Dendritic cell treated with granulocyte-macrophage colony-stimulating factor and Interleukin-4, amounts not matched to agents 40 ng/mL and 50 ng/mL, for 4 days (primary cell): ENCODE data around the gene AXIN1.

Source experiments
- H3K27ac Mint-ChIP-seq: one replicate; pipeline ENCODE4 v1.8.0; 2022; ENCODE audit warnings: mild to moderate bottlenecking, mixed read lengths
- H3K27me3 Mint-ChIP-seq: one replicate; pipeline ENCODE4 v1.8.0; 2022; ENCODE audit warnings: mild to moderate bottlenecking, mixed read lengths
- H3K36me3 Mint-ChIP-seq: one replicate; pipeline ENCODE4 v1.8.0; 2022; ENCODE audit warnings: low read depth, mixed read lengths
- H3K4me1 Mint-ChIP-seq: one replicate; pipeline ENCODE4 v1.8.0; 2022; ENCODE audit warnings: low read depth, mixed read lengths
- H3K4me3 Mint-ChIP-seq: one replicate; pipeline ENCODE4 v1.8.0; 2022; ENCODE audit warnings: mild to moderate bottlenecking, moderate library complexity, mixed read lengths
- H3K9me3 Mint-ChIP-seq: one replicate; pipeline ENCODE4 v1.8.0; 2022; ENCODE audit warnings: mixed read lengths
- intact Hi-C: fragments of 100-400 bp; cut with micrococcal nuclease; formaldehyde crosslinking; loops from one replicate; pipeline ENCODE4 v1.15.0; 2022

Gene AXIN1

GRCh38 chr16:307691-308312, 44.7 kb downstream of the AXIN1 start:
- Mint-ChIP-seq H3K4me3 (no peak overlapping the region), H3K36me3 (peaks cover 98% of the 10 kb centered on the region), H3K27me3 (no peaks in the 10 kb centered on the region), H3K27ac (no peak overlapping the region), H3K4me1 (peaks cover 27% of the 10 kb centered on the region), H3K9me3 (no peaks in the 10 kb centered on the region)
- intact Hi-C loops, result no loop called here

- H3K27me3 Mint-ChIP-seq, result no peaks in the 10 kb centered on the region
- no peak overlapping the region for H3K4me3 Mint-ChIP-seq
- H3K9me3 Mint-ChIP-seq, result no peaks in the 10 kb centered on the region
- H3K4me1 Mint-ChIP-seq, result peaks cover 27% of the 10 kb centered on the region
- intact Hi-C loops, result no loop called here
- no peak overlapping the region for H3K27ac Mint-ChIP-seq
- H3K36me3 Mint-ChIP-seq, result peaks cover 98% of the 10 kb centered on the region
These were observed 45.6 kb downstream of the AXIN1 start for GRCh38 chr16:306911-307370.

DNA sequence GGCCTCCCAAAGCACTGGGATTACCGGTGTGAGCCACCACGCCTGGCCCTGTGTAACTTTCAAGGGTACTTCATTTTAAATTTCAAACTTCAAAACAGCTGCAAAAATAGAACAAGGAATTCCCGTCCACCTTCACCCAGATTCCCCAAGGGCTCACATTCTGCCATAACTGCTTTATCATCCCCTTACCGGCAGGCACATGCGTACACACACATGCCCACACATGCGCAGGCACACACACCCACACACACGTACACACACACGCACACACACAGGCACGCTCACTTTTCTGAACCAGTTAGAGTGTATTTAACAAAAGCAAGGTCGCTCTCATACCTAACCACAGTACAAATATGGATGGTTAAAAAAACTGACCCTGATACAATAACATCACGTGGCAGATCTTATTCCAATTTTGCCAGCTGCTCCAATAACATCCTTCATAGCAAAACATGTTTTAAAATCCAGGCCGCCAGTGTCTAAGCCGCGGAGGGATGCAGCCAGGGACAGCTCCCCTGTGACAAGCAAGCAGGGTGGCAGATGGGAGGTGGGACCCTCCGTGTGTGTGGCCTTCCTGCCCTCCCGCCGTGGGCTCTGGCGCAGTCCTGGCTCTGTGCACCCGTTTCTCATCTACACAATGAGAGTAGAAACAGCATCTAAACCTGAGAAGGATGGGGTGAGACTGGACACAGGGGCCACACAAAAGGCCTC, 46.5 kb downstream of the AXIN1 start:
- H3K4me3 Mint-ChIP-seq, result no peak overlapping the region
- peaks cover 27% of the 10 kb centered on the region for H3K4me1 Mint-ChIP-seq
- no peaks in the 10 kb centered on the region for H3K27me3 Mint-ChIP-seq
- no peaks in the 10 kb centered on the region for H3K9me3 Mint-ChIP-seq
- peaks cover 96% of the 10 kb centered on the region for H3K36me3 Mint-ChIP-seq
- intact Hi-C loops, result no loop called here
- peak overlapping the region; percentile 15 for H3K27ac Mint-ChIP-seq

DNA sequence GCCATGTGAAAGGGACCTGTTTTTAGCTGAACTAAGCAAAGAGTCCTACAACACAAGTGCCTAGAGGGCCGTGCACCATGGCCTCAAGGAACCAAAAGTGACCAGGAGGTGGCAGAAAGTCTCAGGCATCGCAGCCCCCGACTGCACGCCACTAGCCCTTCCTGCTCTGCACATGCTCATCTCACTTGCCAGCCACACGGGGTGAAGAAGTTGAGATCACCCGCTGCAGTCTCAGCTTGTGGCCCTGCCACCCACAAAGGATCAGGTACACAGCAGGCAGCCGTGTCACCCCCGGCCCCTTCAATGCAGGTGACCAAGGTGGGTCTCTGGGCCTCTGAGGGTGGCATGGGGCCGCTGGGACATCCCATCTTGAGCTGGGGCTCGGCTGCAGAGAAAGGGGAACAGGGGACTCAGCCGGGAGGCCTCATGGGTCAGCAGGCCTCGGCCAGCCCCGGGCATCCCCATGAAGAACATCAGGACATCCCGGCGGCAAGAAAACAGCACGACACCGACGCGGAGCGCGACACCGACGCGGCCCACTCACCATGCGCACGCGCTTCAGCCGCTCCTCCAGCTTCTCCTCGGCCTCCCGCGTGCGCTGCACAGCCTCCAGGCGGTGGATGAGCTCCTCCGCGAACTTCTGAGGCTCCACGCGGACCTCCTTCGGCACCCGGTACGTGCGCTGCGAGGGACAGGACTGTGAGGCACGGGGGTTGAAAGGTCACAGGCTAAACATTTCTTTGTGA, 48.6 kb downstream of the AXIN1 start:
- peaks cover 27% of the 10 kb centered on the region for H3K4me1 Mint-ChIP-seq
- H3K36me3 Mint-ChIP-seq, result peaks cover 91% of the 10 kb centered on the region
- no peak overlapping the region for H3K4me3 Mint-ChIP-seq
- intact Hi-C loops, result no loop called here
- no peaks in the 10 kb centered on the region for H3K27me3 Mint-ChIP-seq
- H3K27ac Mint-ChIP-seq, result no peak overlapping the region
- no peaks in the 10 kb centered on the region for H3K9me3 Mint-ChIP-seq

DNA sequence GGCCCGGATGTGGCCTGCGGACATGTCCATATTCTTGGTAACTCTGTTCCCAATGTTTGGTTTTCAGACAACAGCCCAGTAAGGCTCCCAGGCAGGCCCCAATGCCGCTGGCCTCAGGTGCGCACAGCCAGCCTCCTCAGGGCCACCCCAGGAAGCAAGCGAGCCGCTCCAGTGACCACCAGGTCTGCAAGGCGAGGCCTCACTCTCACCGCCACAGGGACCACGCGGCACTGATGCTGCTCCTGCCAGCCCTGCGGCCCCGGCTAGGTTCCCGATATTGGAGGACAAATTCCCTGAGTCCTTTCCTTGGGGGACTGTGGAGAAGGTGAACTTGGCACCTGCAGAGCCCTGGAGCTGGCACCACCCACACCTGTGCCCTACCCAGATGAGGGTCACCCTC, 50.6 kb downstream of the AXIN1 start:
- H3K4me3 Mint-ChIP-seq, result no peak overlapping the region
- peaks cover 89% of the 10 kb centered on the region for H3K36me3 Mint-ChIP-seq
- no peaks in the 10 kb centered on the region for H3K9me3 Mint-ChIP-seq
- intact Hi-C loops, result no loop called here
- H3K4me1 Mint-ChIP-seq, result peaks cover 15% of the 10 kb centered on the region
- no peak overlapping the region for H3K27ac Mint-ChIP-seq
- no peaks in the 10 kb centered on the region for H3K27me3 Mint-ChIP-seq

GRCh38 chr16:301235-301634, 51.3 kb downstream of the AXIN1 start:
- Mint-ChIP-seq H3K36me3 (peaks cover 89% of the 10 kb centered on the region), H3K4me3 (no peak overlapping the region), H3K27ac (no peak overlapping the region), H3K4me1 (peaks cover 9% of the 10 kb centered on the region), H3K27me3 (no peaks in the 10 kb centered on the region), H3K9me3 (no peaks in the 10 kb centered on the region)
- intact Hi-C loops, result no loop called here

DNA sequence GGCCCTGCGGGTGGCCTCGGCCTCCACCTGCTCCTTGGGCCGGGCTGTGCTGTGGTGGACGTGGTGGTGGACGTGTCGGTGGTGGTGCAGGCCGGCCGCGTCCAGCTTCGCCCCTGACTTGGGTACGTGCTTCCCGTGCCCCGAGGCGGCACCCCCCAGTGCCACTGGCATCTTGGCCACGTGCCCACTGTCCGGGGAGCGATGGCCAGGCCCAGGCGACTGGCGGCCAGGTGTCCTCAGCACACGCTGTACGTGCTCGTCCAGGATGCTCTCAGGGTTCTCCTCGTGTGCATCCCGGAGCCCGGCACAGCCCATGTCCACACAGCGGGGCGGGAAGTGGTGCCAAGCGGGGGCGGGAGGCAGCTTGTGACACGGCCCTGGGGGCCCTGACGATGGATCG, 54.7 kb downstream of the AXIN1 start:
- H3K27me3 Mint-ChIP-seq, result no peaks in the 10 kb centered on the region
- no peak overlapping the region for H3K27ac Mint-ChIP-seq
- peaks cover 79% of the 10 kb centered on the region for H3K36me3 Mint-ChIP-seq
- H3K4me1 Mint-ChIP-seq, result no peaks in the 10 kb centered on the region
- intact Hi-C loops, result no loop called here
- H3K4me3 Mint-ChIP-seq, result no peak overlapping the region
- no peaks in the 10 kb centered on the region for H3K9me3 Mint-ChIP-seq

- Mint-ChIP-seq H3K9me3 (no peaks in the 10 kb centered on the region), H3K4me3 (no peak overlapping the region), H3K27me3 (no peaks in the 10 kb centered on the region), H3K36me3 (peaks cover 79% of the 10 kb centered on the region), H3K27ac (no peak overlapping the region), H3K4me1 (no peaks in the 10 kb centered on the region)
- intact Hi-C loops, result no loop called here
These were observed 55.6 kb downstream of the AXIN1 start for GRCh38 chr16:296806-297510.

DNA sequence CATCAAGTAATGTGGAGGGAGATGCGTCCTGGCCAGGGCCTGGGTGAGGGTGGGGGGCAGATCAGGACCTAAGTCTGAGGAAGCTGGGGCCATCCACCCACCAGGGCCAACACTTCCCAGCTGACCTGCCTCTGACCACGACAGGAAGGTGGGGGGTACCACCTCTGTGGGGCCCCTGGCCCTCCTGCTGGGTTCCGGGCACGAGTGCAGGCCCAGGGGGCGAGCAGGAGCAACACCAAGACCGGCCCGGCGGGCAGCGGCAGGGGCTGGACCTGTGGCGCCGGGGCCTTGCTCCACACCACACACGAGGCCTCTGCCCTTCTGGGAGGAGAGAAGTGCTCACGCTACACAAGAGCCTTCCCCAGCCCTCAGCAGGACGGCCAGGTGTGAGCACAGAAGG, 56.2 kb downstream of the AXIN1 start:
- no peaks in the 10 kb centered on the region for H3K9me3 Mint-ChIP-seq
- peaks cover 79% of the 10 kb centered on the region for H3K36me3 Mint-ChIP-seq
- no peaks in the 10 kb centered on the region for H3K4me1 Mint-ChIP-seq
- no peak overlapping the region for H3K4me3 Mint-ChIP-seq
- intact Hi-C loops, result no loop called here
- H3K27ac Mint-ChIP-seq, result no peak overlapping the region
- H3K27me3 Mint-ChIP-seq, result no peaks in the 10 kb centered on the region

DNA sequence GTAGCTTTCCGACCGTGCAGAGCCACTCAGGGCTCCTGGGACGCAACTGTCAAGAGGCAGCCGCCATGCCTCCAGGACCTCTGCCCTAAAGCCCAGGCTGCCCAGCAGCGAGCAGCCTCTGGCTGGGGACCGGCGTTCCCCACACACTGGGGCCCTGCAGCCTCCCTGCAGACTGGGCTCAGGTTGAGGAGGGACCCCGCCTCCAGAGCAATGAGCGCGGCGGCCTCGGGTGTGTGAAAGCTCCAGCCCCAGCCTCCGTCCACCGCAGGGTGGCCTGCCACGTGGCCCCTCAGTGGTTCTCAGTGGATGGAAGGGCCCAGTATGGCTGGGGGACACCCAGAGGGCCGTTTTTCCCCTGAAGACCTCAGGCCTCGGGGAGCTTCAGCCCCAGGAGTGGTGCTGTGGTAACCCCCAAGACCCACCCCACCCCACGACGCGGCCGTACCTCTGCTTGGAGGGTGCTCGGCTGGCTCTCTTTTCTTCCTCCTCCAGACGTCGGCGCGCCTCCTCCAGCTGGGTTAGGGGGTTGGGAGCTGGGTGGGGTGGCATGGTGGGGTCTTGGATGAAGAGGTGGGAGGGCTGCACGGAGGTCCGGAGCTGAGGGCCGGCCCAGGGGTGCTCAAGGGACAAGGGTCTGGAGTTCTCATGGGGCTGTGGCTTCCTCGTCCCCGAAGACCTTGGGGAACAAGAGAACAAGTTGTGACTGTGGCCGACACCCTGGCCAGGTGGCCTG, 59.3 kb downstream of the AXIN1 start:
- Mint-ChIP-seq H3K4me1 (no peaks in the 10 kb centered on the region), H3K36me3 (peaks cover 88% of the 10 kb centered on the region), H3K27ac (no peak overlapping the region), H3K9me3 (peaks cover 2% of the 10 kb centered on the region), H3K4me3 (no peak overlapping the region), H3K27me3 (no peaks in the 10 kb centered on the region)
- intact Hi-C loops, result no loop called here

GRCh38 chr16:291539-291938, 61.0 kb downstream of the AXIN1 start:
- H3K27me3 Mint-ChIP-seq, result no peaks in the 10 kb centered on the region
- no peak overlapping the region for H3K4me3 Mint-ChIP-seq
- H3K4me1 Mint-ChIP-seq, result no peaks in the 10 kb centered on the region
- H3K36me3 Mint-ChIP-seq, result peaks cover 88% of the 10 kb centered on the region
- no peak overlapping the region for H3K27ac Mint-ChIP-seq
- peaks cover 15% of the 10 kb centered on the region for H3K9me3 Mint-ChIP-seq
- intact Hi-C loops, result no loop called here

- peaks cover 86% of the 10 kb centered on the region for H3K36me3 Mint-ChIP-seq
These were observed 61.7 kb downstream of the AXIN1 start for GRCh38 chr16:290681-291405.

More at GRCh38 chr16:290681-291405, 61.7 kb downstream of the AXIN1 start:
- no peaks in the 10 kb centered on the region for H3K4me1 Mint-ChIP-seq
- intact Hi-C loops, result no loop called here
- peaks cover 19% of the 10 kb centered on the region for H3K9me3 Mint-ChIP-seq
- H3K27ac Mint-ChIP-seq, result no peak overlapping the region
- no peaks in the 10 kb centered on the region for H3K27me3 Mint-ChIP-seq
- no peak overlapping the region for H3K4me3 Mint-ChIP-seq
